T-cell (primary cell): Measurements from ENCODE around the gene RIPOR3. TPM values are rescaled to one million over a fixed set of nuclear protein-coding genes. Genes with fewer than 3 reads are reported as not detected.

ENCODE experiments used
- ATAC-seq, 4 experiments: fragments of 200-7000 bp in 3 of 4; fragments of 150-1000 bp in 1 of 4; cut with Tn5 transposase; replicated peaks in 1 of 4; 1 replicate in 3 of 4; 2 replicates in 1 of 4; pipeline ENCODE4 v1.10.0; 2021; ENCODE audit warnings: moderate library complexity in 3 of 4, mild to moderate bottlenecking in 2 of 4, moderate number of reproducible peaks in 1 of 4
- CTCF ChIA-PET, 2 donors: fragments of 300-600 bp; sonication (Branson Sonifier 250); formaldehyde crosslinking; loops; one replicate each; lab custom pipeline; 2022; ENCODE audit warnings: antibody characterized with exemption in 2 of 2; lab: Charles Lee
- POLR2A ChIA-PET, 2 donors: fragments of 300-600 bp; sonication (Branson Sonifier 250); formaldehyde crosslinking; loops; one replicate each; lab custom pipeline; 2022; ENCODE audit warnings: antibody characterized with exemption in 2 of 2; lab: Charles Lee
- DNase-seq, 35 experiments: peaks; one replicate each; pipeline versions ENCODE4 v3.0.0 to v3.0.0-alpha.2; 2013 to 2023
- H3K27ac ChIP-seq: one replicate; pipeline ENCODE4 v1.5.1; 2013; ENCODE audit warnings: low read length
- H3K27me3 ChIP-seq, 2 experiments: replicated peaks in 1 of 2; 1 replicate in 1 of 2; 2 replicates in 1 of 2; pipeline versions ENCODE4 v1.6.1 to v1.7.0; 2013; ENCODE audit warnings: low read length in 1 of 2, mixed read lengths in 1 of 2; ENCODE audit not compliant: control insufficient read depth in 2 of 2, insufficient read depth in 2 of 2; ENCODE audit errors: extremely low read depth in 1 of 2
- H3K36me3 ChIP-seq, 2 donors: 1 replicate in 1 of 2; 2 replicates in 1 of 2; pipeline versions ENCODE4 v1.6.1 to v1.7.0; 2013; ENCODE audit warnings: low read length in 1 of 2; ENCODE audit not compliant: control insufficient read depth in 2 of 2, insufficient read depth in 1 of 2; ENCODE audit errors: extremely low read depth in 1 of 2
- H3K4me1 ChIP-seq, 2 experiments: 1 replicate in 1 of 2; 2 replicates in 1 of 2; pipeline versions ENCODE4 v1.6.1 to v1.7.0; 2013; ENCODE audit warnings: low read length in 2 of 2, mixed read lengths in 1 of 2; ENCODE audit not compliant: insufficient read depth in 2 of 2, control insufficient read depth in 1 of 2; ENCODE audit errors: extremely low read depth in 1 of 2
- H3K4me3 ChIP-seq, 2 donors: 1 replicate in 1 of 2; 2 replicates in 1 of 2; pipeline versions ENCODE4 v1.5.1 to v1.7.0; 2013; ENCODE audit warnings: mild to moderate bottlenecking in 2 of 2, low read length in 1 of 2, moderate library complexity in 1 of 2; ENCODE audit not compliant: control insufficient read depth in 1 of 2; ENCODE audit errors: extremely low read depth in 1 of 2
- H3K9me3 ChIP-seq: 2 replicates; pipeline ENCODE4 v1.7.0; 2013
- H3K27ac Mint-ChIP-seq, 2 donors: one replicate each; pipeline ENCODE4 v1.8.0; 2020 to 2021; ENCODE audit warnings: mild to moderate bottlenecking in 2 of 2, mixed read lengths in 2 of 2
- H3K27me3 Mint-ChIP-seq, 2 donors: one replicate each; pipeline ENCODE4 v1.8.0; 2021 to 2022; ENCODE audit warnings: mixed read lengths in 2 of 2
- H3K36me3 Mint-ChIP-seq: one replicate; pipeline ENCODE4 v1.8.0; 2021; ENCODE audit warnings: mixed read lengths
- H3K4me1 Mint-ChIP-seq, 3 donors: one replicate each; pipeline ENCODE4 v1.8.0; 2020 to 2022; ENCODE audit warnings: mixed read lengths in 3 of 3, mild to moderate bottlenecking in 1 of 3
- H3K4me3 Mint-ChIP-seq, 3 donors: one replicate each; pipeline ENCODE4 v1.8.0; 2020 to 2022; ENCODE audit warnings: mild to moderate bottlenecking in 3 of 3, mixed read lengths in 3 of 3, moderate library complexity in 3 of 3
- H3K9me3 Mint-ChIP-seq, 3 donors: one replicate each; pipeline ENCODE4 v1.8.0; 2020 to 2022; ENCODE audit warnings: mixed read lengths in 3 of 3
- WGBS: methylation state at CpG from one replicate; pipeline ENCODE4 v1.1.5; 2013; ENCODE audit warnings: missing lambda C conversion rate; ENCODE audit not compliant: insufficient coverage; 5-methylcytosine and 5-hydroxymethylcytosine counted together
- total RNA-seq, 35 experiments: library from RNA in 6 of 35; stranded (reverse) in 6 of 35; fragments of 120-200 nt in 1 of 35; gene quantifications; one replicate each; pipeline versions ENCODE4 v1.2.1 to v1.2.4 and lab custom pipeline; 2013 to 2026

RIPOR3 gene
- total RNA-seq, 5 donors from 2014 or later (not counting 1 experiment from before 2014, with no cell fraction given): 0.25 to 0.88 (median 0.42) TPM

GRCh38 chr20:50583442-50584150, 107.7 kb downstream of the RIPOR3 start:
- H3K27ac Mint-ChIP-seq: no peak overlapping the region

GRCh38 chr20:50582591-50583234, 108.6 kb downstream of the RIPOR3 start:
- Mint-ChIP-seq H3K27me3 (no peaks in the 10 kb centered on the region), H3K9me3 (no peaks in the 10 kb centered on the region), H3K36me3 (peaks cover 49% of the 10 kb centered on the region), H3K4me1 (peaks cover 0 to 4% (median 0%) of the 10 kb centered on the region in 3 donors), H3K4me3 (no peak overlapping the region), H3K27ac (no peak overlapping the region)
- ChIA-PET CTCF (no interaction called here), POLR2A (no interaction called here)
- no peak overlapping the region for H3K4me3 ChIP-seq
- no peaks in the 10 kb centered on the region for H3K9me3 ChIP-seq
- H3K27ac ChIP-seq: no peak overlapping the region
- peaks cover 0 to under 1% of the 10 kb centered on the region in 2 experiments for H3K4me1 ChIP-seq
- no peak for ATAC-seq
- peaks cover 31 to 92% of the 10 kb centered on the region in 2 donors for H3K36me3 ChIP-seq
- DNase-seq: no peak
- H3K27me3 ChIP-seq: no peaks in the 10 kb centered on the region
- WGBS: 100% methylated on average over 4 of the region's 26 CpGs

More at GRCh38 chr20:50583442-50584150, 107.7 kb downstream of the RIPOR3 start:
- Mint-ChIP-seq H3K9me3 (no peaks in the 10 kb centered on the region), H3K4me1 (peaks cover 0 to 10% (median 3%) of the 10 kb centered on the region in 3 donors), H3K36me3 (peaks cover 47% of the 10 kb centered on the region), H3K4me3 (no peak overlapping the region), H3K27me3 (no peaks in the 10 kb centered on the region)
- no peak overlapping the region for H3K27ac ChIP-seq
- no peak for ATAC-seq
- H3K27me3 ChIP-seq: no peaks in the 10 kb centered on the region
- DNase-seq: no peak
- 98% methylated on average over 12 of the region's 15 CpGs for WGBS
- H3K36me3 ChIP-seq: peaks cover 27 to 89% of the 10 kb centered on the region in 2 donors
- POLR2A ChIA-PET: no interaction called here
- CTCF ChIA-PET: interaction anchor here in 1 of 2 donors (0.6 kb wide), 1 partner anchor 467 kb away, joined by 3 read pairs; no protein-coding TSS in a partner anchor
- no peak overlapping the region for H3K4me3 ChIP-seq
- H3K9me3 ChIP-seq: no peaks in the 10 kb centered on the region
- peaks cover 0 to 4% of the 10 kb centered on the region in 2 experiments for H3K4me1 ChIP-seq

- H3K27ac ChIP-seq: no peak overlapping the region
- H3K36me3 Mint-ChIP-seq: peaks cover 52% of the 10 kb centered on the region
These were observed 109.2 kb downstream of the RIPOR3 start for GRCh38 chr20:50582092-50582491.

DNA sequence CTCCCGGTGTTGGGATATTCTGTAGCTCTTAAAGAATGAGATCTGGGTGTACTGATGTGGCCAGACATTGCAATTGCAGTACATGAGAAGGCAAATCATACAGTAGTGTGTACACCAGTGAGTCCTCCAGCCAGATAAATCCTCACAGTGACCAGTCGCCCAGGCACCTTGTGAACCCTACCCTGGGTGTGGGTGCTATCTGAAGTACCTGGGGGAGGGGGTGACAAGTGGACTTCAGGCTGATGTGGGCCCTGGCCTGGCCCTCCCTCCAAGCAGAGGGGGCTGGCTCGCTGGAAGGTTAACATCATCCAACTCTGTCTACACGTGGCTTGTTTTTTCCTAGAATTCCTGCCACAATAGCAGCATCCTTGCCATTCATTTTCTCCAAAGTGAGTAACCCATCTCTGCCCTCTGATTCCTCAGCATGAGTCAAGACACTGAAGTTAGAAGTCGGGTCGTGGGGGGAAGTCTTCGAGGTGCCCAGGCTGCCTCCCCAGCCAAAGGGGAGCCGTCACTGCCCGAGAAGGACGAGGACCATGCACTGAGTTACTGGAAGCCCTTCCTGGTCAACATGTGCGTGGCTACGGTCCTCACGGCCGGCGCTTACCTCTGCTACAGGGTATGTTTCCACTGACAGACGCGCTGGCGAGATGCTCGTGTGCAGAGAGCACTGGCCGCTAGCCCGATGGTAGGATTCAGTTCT, 110.3 kb downstream of the RIPOR3 start:
- no peaks in the 10 kb centered on the region for H3K27me3 Mint-ChIP-seq
- H3K36me3 Mint-ChIP-seq: peaks cover 49% of the 10 kb centered on the region
- H3K4me1 Mint-ChIP-seq: peaks cover under 1 to 4% (median 2%) of the 10 kb centered on the region in 3 donors
- no peak overlapping the region for H3K27ac Mint-ChIP-seq
- no peak for ATAC-seq
- no peaks in the 10 kb centered on the region for H3K4me1 ChIP-seq
- H3K36me3 ChIP-seq: peaks cover 27 to 93% of the 10 kb centered on the region in 2 donors
- no peaks in the 10 kb centered on the region for H3K9me3 Mint-ChIP-seq
- POLR2A ChIA-PET: no interaction called here
- no peak overlapping the region for H3K4me3 Mint-ChIP-seq
- H3K27ac ChIP-seq: no peak overlapping the region
- CTCF ChIA-PET: interaction anchor here in 1 of 2 donors (0.6 kb wide), 1 partner anchor 89 kb away, joined by 4 read pairs; no protein-coding TSS in a partner anchor
- no peak overlapping the region for H3K4me3 ChIP-seq
- H3K9me3 ChIP-seq: no peaks in the 10 kb centered on the region
- WGBS: 93% methylated on average over 19 of the region's 21 CpGs
- DNase-seq: no peak
- no peaks in the 10 kb centered on the region for H3K27me3 ChIP-seq

More at GRCh38 chr20:50582092-50582491, 109.2 kb downstream of the RIPOR3 start:
- Histone ChIP-seq H3K27me3 (no peaks in the 10 kb centered on the region), H3K36me3 (peaks cover 34 to 92% of the 10 kb centered on the region in 2 donors), H3K4me1 (no peaks in the 10 kb centered on the region), H3K9me3 (no peaks in the 10 kb centered on the region), H3K4me3 (no peak overlapping the region)
- WGBS: 86% methylated on average over 3 of the region's 6 CpGs
- no peak for ATAC-seq
- H3K9me3 Mint-ChIP-seq: no peaks in the 10 kb centered on the region
- ChIA-PET CTCF (no interaction called here), POLR2A (no interaction called here)
- no peak overlapping the region for H3K27ac Mint-ChIP-seq
- peaks cover 0 to 4% (median 0%) of the 10 kb centered on the region in 3 donors for H3K4me1 Mint-ChIP-seq
- DNase-seq: no peak
- no peaks in the 10 kb centered on the region for H3K27me3 Mint-ChIP-seq
- no peak overlapping the region for H3K4me3 Mint-ChIP-seq

GRCh38 chr20:50580016-50580747, 111.2 kb downstream of the RIPOR3 start:
- Histone ChIP-seq H3K36me3 (peaks cover 30 to 94% of the 10 kb centered on the region in 2 donors), H3K27ac (no peak overlapping the region), H3K4me3 (no peak overlapping the region), H3K27me3 (no peaks in the 10 kb centered on the region), H3K4me1 (peaks cover 0 to 2% of the 10 kb centered on the region in 2 experiments), H3K9me3 (no peaks in the 10 kb centered on the region)
- 87% methylated on average over 11 of the region's 17 CpGs for WGBS
- H3K27me3 Mint-ChIP-seq: no peaks in the 10 kb centered on the region
- no peak overlapping the region for H3K4me3 Mint-ChIP-seq
- H3K27ac Mint-ChIP-seq: no peak overlapping the region
- H3K4me1 Mint-ChIP-seq: peaks cover 4 to 7% (median 4%) of the 10 kb centered on the region in 3 donors
- ATAC-seq: peak; percentile 30 to 61 (median 56)
- CTCF ChIA-PET: interaction anchor here (0.5 to 1.5 kb wide), 3 partner anchors 32 to 601 kb away, joined by 3 to 4 read pairs (median 4); no protein-coding TSS in a partner anchor
- peaks cover 54% of the 10 kb centered on the region for H3K36me3 Mint-ChIP-seq
- peak in 27 of 35 experiments; percentile 10 to 66 (median 33) for DNase-seq
- POLR2A ChIA-PET: no interaction called here
- no peaks in the 10 kb centered on the region for H3K9me3 Mint-ChIP-seq
